ENCODE data around the gene OR10V1. TPM values are rescaled to one million over a fixed set of nuclear protein-coding genes. Genes with fewer than 3 reads are reported as not detected.

The OR10V1 gene
- total RNA-seq, 3 donors from 2014 or later (not counting 1 experiment from before 2014, with no cell fraction given) = not detected

GRCh38 chr11:59673291-59673690 lies 40.4 kb downstream of the OR10V1 start:
- Histone ChIP-seq H3K4me1 (ENCODE audit: control insufficient read depth, insufficient read depth, low read length) (peaks cover 11% of the 10 kb centered on the region), H3K27me3 (ENCODE audit: control insufficient read depth, insufficient read depth, low read length) (no peaks in the 10 kb centered on the region), H3K9me3 (ENCODE audit: control insufficient read depth, insufficient read depth, low read length) (no peaks in the 10 kb centered on the region), H3K36me3 (ENCODE audit: control insufficient read depth, insufficient read depth, low read length) (no peaks in the 10 kb centered on the region), H3K4me3 (ENCODE audit: low read length) (no peak overlapping the region), H3K27ac (ENCODE audit: low read length) (no peak overlapping the region)
- Mint-ChIP-seq H3K4me1 (peaks cover 8 to 9% of the 10 kb centered on the region in 2 donors), H3K27ac (no peak overlapping the region), H3K4me3 (no peak overlapping the region), H3K27me3 (ENCODE audit: low read depth in 2 of 2) (peaks cover 0 to 12% of the 10 kb centered on the region in 2 donors), H3K9me3 (no peaks in the 10 kb centered on the region), H3K36me3 (no peaks in the 10 kb centered on the region)
- 86% methylated on average over 2 of the region's 2 CpGs for WGBS (ENCODE audit: insufficient coverage)
- no peak for ATAC-seq
- TF ChIP-seq CTCF (IDR thresholded peaks at IDR 0.05) = no peak
- intact Hi-C loops (cut with micrococcal nuclease) = no loop called here
- no peak for DNase-seq

GRCh38 chr11:59671471-59671870 lies 42.2 kb downstream of the OR10V1 start:
- H3K27ac ChIP-seq (ENCODE audit: low read length) = no peak overlapping the region
- intact Hi-C loops (cut with micrococcal nuclease) = no loop called here
- Mint-ChIP-seq H3K36me3 (no peaks in the 10 kb centered on the region), H3K9me3 (no peaks in the 10 kb centered on the region), H3K27me3 (ENCODE audit: low read depth in 2 of 2) (peaks cover 0 to 12% of the 10 kb centered on the region in 2 donors), H3K4me3 (no peak overlapping the region), H3K27ac (peak overlapping the region in 1 of 2 donors; percentile 20), H3K4me1 (peaks cover 25 to 26% of the 10 kb centered on the region in 2 donors)
- TF ChIP-seq CTCF (IDR thresholded peaks at IDR 0.05) = no peak
- H3K9me3 ChIP-seq (ENCODE audit: control insufficient read depth, insufficient read depth, low read length) = no peaks in the 10 kb centered on the region
- 96% methylated on average over 9 of the region's 11 CpGs for WGBS (ENCODE audit: insufficient coverage)
- peaks cover 3% of the 10 kb centered on the region for H3K36me3 ChIP-seq (ENCODE audit: control insufficient read depth, insufficient read depth, low read length)
- DNase-seq (no peak), ATAC-seq (no peak)
- H3K4me1 ChIP-seq (ENCODE audit: control insufficient read depth, insufficient read depth, low read length) = peaks cover 18% of the 10 kb centered on the region
- no peak overlapping the region for H3K4me3 ChIP-seq (ENCODE audit: low read length)
- no peaks in the 10 kb centered on the region for H3K27me3 ChIP-seq (ENCODE audit: control insufficient read depth, insufficient read depth, low read length)

- H3K4me3 ChIP-seq (ENCODE audit: low read length) = peak overlapping the region; percentile 83
- DNase-seq = no peak
These were observed 44.0 kb downstream of the OR10V1 start for GRCh38 chr11:59669611-59670009.

More at GRCh38 chr11:59669611-59670009, 44.0 kb downstream of the OR10V1 start:
- Histone ChIP-seq H3K4me1 (ENCODE audit: control insufficient read depth, insufficient read depth, low read length) (peaks cover 18% of the 10 kb centered on the region), H3K27ac (ENCODE audit: low read length) (peak overlapping the region; percentile 99), H3K36me3 (ENCODE audit: control insufficient read depth, insufficient read depth, low read length) (peaks cover 21% of the 10 kb centered on the region), H3K27me3 (ENCODE audit: control insufficient read depth, insufficient read depth, low read length) (no peaks in the 10 kb centered on the region), H3K9me3 (ENCODE audit: control insufficient read depth, insufficient read depth, low read length) (no peaks in the 10 kb centered on the region)
- no peak for ATAC-seq
- intact Hi-C loops (cut with micrococcal nuclease) = loop anchor here (1.0 to 2.0 kb wide), 3 partner anchors 53 to 141 kb away; partner anchors contain the start of gene MRPL16
- Mint-ChIP-seq H3K4me1 (peaks cover 29 to 34% of the 10 kb centered on the region in 2 donors), H3K27me3 (ENCODE audit: low read depth in 2 of 2) (no peaks in the 10 kb centered on the region), H3K4me3 (peak overlapping the region; percentile 94), H3K36me3 (no peaks in the 10 kb centered on the region), H3K27ac (peak overlapping the region; percentile 98 to 100), H3K9me3 (no peaks in the 10 kb centered on the region)
- 12% methylated on average over 22 of the region's 22 CpGs for WGBS (ENCODE audit: insufficient coverage)
- TF ChIP-seq CTCF (IDR thresholded peaks at IDR 0.05) = no peak

Data from natural killer cell (primary cell).